HEK293 (cell line): ENCODE data around the gene DCC.

Experiments
- SP3 ChIP-seq: fragments of 450-650 bp; formaldehyde crosslinking; IDR thresholded peaks from 2 replicates; pipeline ENCODE4 v1.5.1; 2016; ENCODE audit warnings: missing biosample characterization, missing genetic modification characterization
- YY1 ChIP-seq: fragments of 450-650 bp; formaldehyde crosslinking; IDR thresholded peaks from 2 replicates; pipeline ENCODE4 v1.5.1; 2018; ENCODE audit warnings: missing biosample characterization, missing genetic modification characterization
- ZBTB48 ChIP-seq: fragments of 450-650 bp; formaldehyde crosslinking; IDR thresholded peaks from 2 replicates; pipeline ENCODE4 v1.5.1; 2016; ENCODE audit warnings: missing biosample characterization, missing genetic modification characterization
- ZFP3 ChIP-seq: fragments of 450-650 bp; formaldehyde crosslinking; IDR thresholded peaks from 2 replicates; pipeline ENCODE4 v1.5.1; 2016; ENCODE audit warnings: low read depth, missing biosample characterization, missing genetic modification characterization
- ZFP37 ChIP-seq: fragments of 450-650 bp; formaldehyde crosslinking; IDR thresholded peaks from 2 replicates; pipeline ENCODE4 v1.5.1; 2016; ENCODE audit warnings: missing biosample characterization, missing genetic modification characterization
- ZNF350 ChIP-seq: fragments of 450-650 bp; formaldehyde crosslinking; IDR thresholded peaks from 2 replicates; pipeline ENCODE4 v1.5.0; 2017; ENCODE audit warnings: missing biosample characterization, mild to moderate bottlenecking, missing genetic modification characterization
- ZNF621 ChIP-seq: fragments of 450-650 bp; formaldehyde crosslinking; IDR thresholded peaks from 2 replicates; pipeline ENCODE4 v1.5.1; 2017; ENCODE audit warnings: missing biosample characterization, missing genetic modification characterization
- TF ChIP-seq, protein P1 (sequence below): fragments of 450-650 bp; formaldehyde crosslinking; IDR thresholded peaks from 2 replicates; pipeline ENCODE4 v1.5.1; 2016; ENCODE audit warnings: missing biosample characterization, missing genetic modification characterization
- TF ChIP-seq, protein P2 (sequence below): fragments of 450-650 bp; formaldehyde crosslinking; IDR thresholded peaks from 2 replicates; pipeline ENCODE4 v1.5.1; 2017; ENCODE audit warnings: missing biosample characterization, missing genetic modification characterization

DNA sequence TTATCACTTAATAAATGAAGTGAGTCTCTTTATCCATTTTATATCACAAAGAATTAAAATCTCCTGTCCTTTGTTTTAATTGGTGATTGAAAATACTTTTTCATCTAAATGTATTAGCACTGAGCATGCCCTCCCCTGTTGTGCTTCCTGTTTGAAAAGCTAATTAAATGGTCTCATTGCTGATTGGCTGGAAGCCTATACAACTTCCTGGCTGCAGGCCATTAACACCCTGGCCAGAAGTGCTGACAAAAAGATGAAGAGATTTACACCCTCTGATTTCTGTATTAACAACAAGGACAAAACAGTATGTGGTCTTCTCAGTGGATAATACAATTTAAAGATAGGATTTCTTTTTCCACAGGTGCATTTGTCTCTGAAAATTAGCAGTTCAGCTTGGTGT, 548.0 kb downstream of the DCC start:
- TF ChIP-seq ZFP37 (tag by site-specific recombination) (no peak), SP3 (tag by site-specific recombination) (no peak), ZFP3 (tag by site-specific recombination) (no peak), ZBTB48 (tag by site-specific recombination) (no peak), ZNF621 (no peak), ZNF350 (tag by site-specific recombination) (no peak), YY1 (tag by site-specific recombination) (no peak)
- TF ChIP-seq, protein P1, sequence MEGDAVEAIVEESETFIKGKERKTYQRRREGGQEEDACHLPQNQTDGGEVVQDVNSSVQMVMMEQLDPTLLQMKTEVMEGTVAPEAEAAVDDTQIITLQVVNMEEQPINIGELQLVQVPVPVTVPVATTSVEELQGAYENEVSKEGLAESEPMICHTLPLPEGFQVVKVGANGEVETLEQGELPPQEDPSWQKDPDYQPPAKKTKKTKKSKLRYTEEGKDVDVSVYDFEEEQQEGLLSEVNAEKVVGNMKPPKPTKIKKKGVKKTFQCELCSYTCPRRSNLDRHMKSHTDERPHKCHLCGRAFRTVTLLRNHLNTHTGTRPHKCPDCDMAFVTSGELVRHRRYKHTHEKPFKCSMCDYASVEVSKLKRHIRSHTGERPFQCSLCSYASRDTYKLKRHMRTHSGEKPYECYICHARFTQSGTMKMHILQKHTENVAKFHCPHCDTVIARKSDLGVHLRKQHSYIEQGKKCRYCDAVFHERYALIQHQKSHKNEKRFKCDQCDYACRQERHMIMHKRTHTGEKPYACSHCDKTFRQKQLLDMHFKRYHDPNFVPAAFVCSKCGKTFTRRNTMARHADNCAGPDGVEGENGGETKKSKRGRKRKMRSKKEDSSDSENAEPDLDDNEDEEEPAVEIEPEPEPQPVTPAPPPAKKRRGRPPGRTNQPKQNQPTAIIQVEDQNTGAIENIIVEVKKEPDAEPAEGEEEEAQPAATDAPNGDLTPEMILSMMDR (tag by site-specific recombination) = no peak
- TF ChIP-seq, protein P2, sequence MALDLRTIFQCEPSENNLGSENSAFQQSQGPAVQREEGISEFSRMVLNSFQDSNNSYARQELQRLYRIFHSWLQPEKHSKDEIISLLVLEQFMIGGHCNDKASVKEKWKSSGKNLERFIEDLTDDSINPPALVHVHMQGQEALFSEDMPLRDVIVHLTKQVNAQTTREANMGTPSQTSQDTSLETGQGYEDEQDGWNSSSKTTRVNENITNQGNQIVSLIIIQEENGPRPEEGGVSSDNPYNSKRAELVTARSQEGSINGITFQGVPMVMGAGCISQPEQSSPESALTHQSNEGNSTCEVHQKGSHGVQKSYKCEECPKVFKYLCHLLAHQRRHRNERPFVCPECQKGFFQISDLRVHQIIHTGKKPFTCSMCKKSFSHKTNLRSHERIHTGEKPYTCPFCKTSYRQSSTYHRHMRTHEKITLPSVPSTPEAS = no peak
